ENCODE measurements around the gene PKP1. TPM values are rescaled to one million over a fixed set of nuclear protein-coding genes. Genes with fewer than 3 reads are reported as not detected.

Gene PKP1
- total RNA-seq, 2 donors from 2014 or later, result 36.8 to 82.9 TPM

- Histone ChIP-seq H3K27me3 (replicated peaks; ENCODE audit: insufficient read depth) (no peaks in the 10 kb centered on the region), H3K4me1 (replicated peaks) (no peaks in the 10 kb centered on the region), H3K4me3 (no peak overlapping the region), H3K27ac (no peak overlapping the region), H3K36me3 (no peaks in the 10 kb centered on the region), H3K9me3 (no peaks in the 10 kb centered on the region)
- no peak for DNase-seq (ENCODE audit: low spot score)
- intact Hi-C loops (cut with DNase I), result no loop called here
- 90% methylated on average over 10 of the region's 10 CpGs for WGBS
- TF ChIP-seq POLR2A (IDR thresholded peaks at IDR 0.05) (no peak), POLR2AphosphoS5 (IDR thresholded peaks at IDR 0.05) (no peak)
- TF ChIP-seq, protein P1, sequence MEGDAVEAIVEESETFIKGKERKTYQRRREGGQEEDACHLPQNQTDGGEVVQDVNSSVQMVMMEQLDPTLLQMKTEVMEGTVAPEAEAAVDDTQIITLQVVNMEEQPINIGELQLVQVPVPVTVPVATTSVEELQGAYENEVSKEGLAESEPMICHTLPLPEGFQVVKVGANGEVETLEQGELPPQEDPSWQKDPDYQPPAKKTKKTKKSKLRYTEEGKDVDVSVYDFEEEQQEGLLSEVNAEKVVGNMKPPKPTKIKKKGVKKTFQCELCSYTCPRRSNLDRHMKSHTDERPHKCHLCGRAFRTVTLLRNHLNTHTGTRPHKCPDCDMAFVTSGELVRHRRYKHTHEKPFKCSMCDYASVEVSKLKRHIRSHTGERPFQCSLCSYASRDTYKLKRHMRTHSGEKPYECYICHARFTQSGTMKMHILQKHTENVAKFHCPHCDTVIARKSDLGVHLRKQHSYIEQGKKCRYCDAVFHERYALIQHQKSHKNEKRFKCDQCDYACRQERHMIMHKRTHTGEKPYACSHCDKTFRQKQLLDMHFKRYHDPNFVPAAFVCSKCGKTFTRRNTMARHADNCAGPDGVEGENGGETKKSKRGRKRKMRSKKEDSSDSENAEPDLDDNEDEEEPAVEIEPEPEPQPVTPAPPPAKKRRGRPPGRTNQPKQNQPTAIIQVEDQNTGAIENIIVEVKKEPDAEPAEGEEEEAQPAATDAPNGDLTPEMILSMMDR (IDR thresholded peaks at IDR 0.05), result no peak
These were observed 49.5 kb downstream of the PKP1 start for GRCh38 chr1:201332616-201333335.

GRCh38 chr1:201334325-201335173 is 51.2 kb downstream of the PKP1 start:
- TF ChIP-seq POLR2A (IDR thresholded peaks at IDR 0.05) (no peak), POLR2AphosphoS5 (IDR thresholded peaks at IDR 0.05) (no peak)
- TF ChIP-seq, protein P1 (IDR thresholded peaks at IDR 0.05), result no peak
- intact Hi-C loops (cut with DNase I), result no loop called here
- Histone ChIP-seq H3K4me3 (no peak overlapping the region), H3K4me1 (replicated peaks) (no peaks in the 10 kb centered on the region), H3K9me3 (no peaks in the 10 kb centered on the region), H3K27me3 (replicated peaks; ENCODE audit: insufficient read depth) (no peaks in the 10 kb centered on the region), H3K36me3 (no peaks in the 10 kb centered on the region), H3K27ac (no peak overlapping the region)
- WGBS, result 51% methylated on average over 11 of the region's 11 CpGs
- DNase-seq (ENCODE audit: low spot score), result no peak

- no peaks in the 10 kb centered on the region for H3K4me1 ChIP-seq (replicated peaks)
- TF ChIP-seq, protein P1 (IDR thresholded peaks at IDR 0.05), result no peak
- no peak for TF ChIP-seq POLR2AphosphoS5 (IDR thresholded peaks at IDR 0.05)
- no peak for TF ChIP-seq POLR2A (IDR thresholded peaks at IDR 0.05)
- no peaks in the 10 kb centered on the region for H3K27me3 ChIP-seq (replicated peaks; ENCODE audit: insufficient read depth)
- H3K4me3 ChIP-seq, result no peak overlapping the region
- intact Hi-C loops (cut with DNase I), result no loop called here
- H3K9me3 ChIP-seq, result no peaks in the 10 kb centered on the region
- WGBS, result 53% methylated on average over 10 of the region's 10 CpGs
- no peaks in the 10 kb centered on the region for H3K36me3 ChIP-seq
- no peak for DNase-seq (ENCODE audit: low spot score)
- no peak overlapping the region for H3K27ac ChIP-seq
These were observed 52.0 kb downstream of the PKP1 start for GRCh38 chr1:201335174-201335870.

DNA sequence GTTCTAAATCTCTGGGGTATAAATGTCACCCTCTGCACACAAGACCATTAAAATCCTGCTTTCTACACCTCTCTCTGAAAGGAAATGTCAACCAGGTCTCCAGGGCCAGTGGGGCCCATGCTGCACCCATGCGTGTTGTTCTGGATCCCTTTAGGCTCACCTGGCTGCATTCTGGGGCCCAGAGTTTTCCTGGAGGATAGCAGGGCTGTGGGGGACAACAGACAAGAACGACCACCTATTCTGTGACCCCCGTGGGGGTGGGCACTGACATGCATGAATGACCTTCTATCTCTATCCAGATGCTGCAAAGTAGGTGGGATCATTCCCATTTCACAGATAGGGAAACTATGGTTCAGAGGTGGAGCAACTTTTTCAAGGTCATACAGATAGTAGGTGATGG is 52.6 kb downstream of the PKP1 start:
- H3K4me3 ChIP-seq, result no peak overlapping the region
- no peaks in the 10 kb centered on the region for H3K27me3 ChIP-seq (replicated peaks; ENCODE audit: insufficient read depth)
- no peak for DNase-seq (ENCODE audit: low spot score)
- H3K36me3 ChIP-seq, result no peaks in the 10 kb centered on the region
- intact Hi-C loops (cut with DNase I), result no loop called here
- 79% methylated on average over 3 of the region's 3 CpGs for WGBS
- no peak overlapping the region for H3K27ac ChIP-seq
- no peak for TF ChIP-seq POLR2A (IDR thresholded peaks at IDR 0.05)
- TF ChIP-seq, protein P1 (IDR thresholded peaks at IDR 0.05), result no peak
- TF ChIP-seq POLR2AphosphoS5 (IDR thresholded peaks at IDR 0.05), result no peak
- H3K4me1 ChIP-seq (replicated peaks), result no peaks in the 10 kb centered on the region
- H3K9me3 ChIP-seq, result no peaks in the 10 kb centered on the region
